ENCODE measurements around the gene ATG10. TPM values are rescaled to one million over a fixed set of nuclear protein-coding genes. Genes with fewer than 3 reads are reported as not detected.

ATG10 gene
- total RNA-seq, 2 donors from 2014 or later: 3.2 to 16.7 TPM

- no peaks in the 10 kb centered on the region for H3K9me3 ChIP-seq
- H3K27ac ChIP-seq: no peak overlapping the region
- TF ChIP-seq POLR2A (IDR thresholded peaks at IDR 0.05) (no peak), CTCF (IDR thresholded peaks at IDR 0.05) (no peak), POLR2AphosphoS5 (IDR thresholded peaks at IDR 0.05) (no peak)
- H3K27me3 ChIP-seq (replicated peaks; ENCODE audit: insufficient read depth): no peaks in the 10 kb centered on the region
- 68% methylated on average over 2 of the region's 2 CpGs for WGBS
- intact Hi-C loops (cut with DNase I): no loop called here
- no peak overlapping the region for H3K4me3 ChIP-seq
- H3K4me1 ChIP-seq (replicated peaks): no peaks in the 10 kb centered on the region
- H3K36me3 ChIP-seq: no peaks in the 10 kb centered on the region
- DNase-seq (ENCODE audit: low spot score): no peak
Observed at GRCh38 chr5:82295959-82296531, 324.2 kb downstream of the ATG10 start.

DNA sequence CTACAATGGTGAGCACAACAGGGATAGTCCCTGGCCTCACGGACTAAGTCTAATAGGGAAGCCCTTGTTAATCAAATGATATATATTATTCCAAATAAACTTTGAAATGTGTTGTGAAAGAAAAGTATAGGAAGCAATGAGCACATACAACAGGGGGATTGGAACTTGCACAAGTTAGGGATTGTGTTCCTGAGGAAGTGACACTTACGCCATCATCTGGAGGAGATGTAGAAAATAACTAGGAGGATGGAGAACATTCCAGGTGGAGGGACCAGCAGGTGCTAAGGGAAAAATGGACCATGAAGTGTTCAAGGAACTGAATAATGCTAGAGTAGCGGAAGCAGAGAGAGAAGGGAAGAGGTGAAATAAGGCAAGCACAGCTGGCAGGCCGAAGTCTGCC is 325.1 kb downstream of the ATG10 start:
- no peak for TF ChIP-seq POLR2AphosphoS5 (IDR thresholded peaks at IDR 0.05)
- TF ChIP-seq CTCF (IDR thresholded peaks at IDR 0.05): no peak
- no peak for TF ChIP-seq POLR2A (IDR thresholded peaks at IDR 0.05)
- Histone ChIP-seq H3K4me3 (no peak overlapping the region), H3K4me1 (replicated peaks) (no peaks in the 10 kb centered on the region), H3K27me3 (replicated peaks; ENCODE audit: insufficient read depth) (no peaks in the 10 kb centered on the region), H3K9me3 (no peaks in the 10 kb centered on the region), H3K36me3 (no peaks in the 10 kb centered on the region), H3K27ac (no peak overlapping the region)
- DNase-seq (ENCODE audit: low spot score): no peak
- 95% methylated on average over 4 of the region's 4 CpGs for WGBS
- intact Hi-C loops (cut with DNase I): no loop called here

- H3K27ac ChIP-seq: no peak overlapping the region
- H3K27me3 ChIP-seq (replicated peaks; ENCODE audit: insufficient read depth): no peaks in the 10 kb centered on the region
- intact Hi-C loops (cut with DNase I): no loop called here
- no peaks in the 10 kb centered on the region for H3K36me3 ChIP-seq
- H3K4me1 ChIP-seq (replicated peaks): no peaks in the 10 kb centered on the region
- no peak overlapping the region for H3K4me3 ChIP-seq
- no peak for DNase-seq (ENCODE audit: low spot score)
- TF ChIP-seq POLR2AphosphoS5 (IDR thresholded peaks at IDR 0.05) (no peak), POLR2A (IDR thresholded peaks at IDR 0.05) (no peak), CTCF (IDR thresholded peaks at IDR 0.05) (no peak)
- 65% methylated on average over 3 of the region's 3 CpGs for WGBS
- no peaks in the 10 kb centered on the region for H3K9me3 ChIP-seq
Observed at GRCh38 chr5:82297711-82298110, 325.9 kb downstream of the ATG10 start.

DNA sequence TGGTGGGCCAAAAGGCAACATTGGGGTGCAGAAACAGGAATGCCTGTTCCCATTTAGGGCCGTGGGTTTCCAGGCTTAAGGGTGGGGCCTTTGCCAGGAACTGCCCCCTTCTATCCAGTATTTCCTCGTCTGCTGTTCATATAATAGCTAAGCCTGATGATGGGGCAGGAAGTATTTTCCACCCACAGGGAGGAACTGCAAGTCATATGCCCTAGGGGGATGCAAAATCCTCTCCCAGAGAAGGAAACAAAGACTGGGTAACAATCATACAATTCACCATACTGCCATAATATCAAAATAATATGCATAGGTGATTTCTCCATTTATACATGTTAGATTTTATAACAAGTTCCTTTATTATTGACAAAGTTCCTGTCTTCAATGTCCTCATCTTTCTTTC is 326.8 kb downstream of the ATG10 start:
- DNase-seq (ENCODE audit: low spot score): no peak
- no peaks in the 10 kb centered on the region for H3K4me1 ChIP-seq (replicated peaks)
- no peaks in the 10 kb centered on the region for H3K36me3 ChIP-seq
- no peaks in the 10 kb centered on the region for H3K27me3 ChIP-seq (replicated peaks; ENCODE audit: insufficient read depth)
- H3K9me3 ChIP-seq: no peaks in the 10 kb centered on the region
- WGBS: 58% methylated on average over 2 of the region's 2 CpGs
- H3K27ac ChIP-seq: no peak overlapping the region
- no peak for TF ChIP-seq CTCF (IDR thresholded peaks at IDR 0.05)
- no peak for TF ChIP-seq POLR2AphosphoS5 (IDR thresholded peaks at IDR 0.05)
- no peak for TF ChIP-seq POLR2A (IDR thresholded peaks at IDR 0.05)
- intact Hi-C loops (cut with DNase I): no loop called here
- no peak overlapping the region for H3K4me3 ChIP-seq

- no peak for DNase-seq (ENCODE audit: low spot score)
- no peak overlapping the region for H3K27ac ChIP-seq
- no peaks in the 10 kb centered on the region for H3K4me1 ChIP-seq (replicated peaks)
- no peaks in the 10 kb centered on the region for H3K9me3 ChIP-seq
- no peaks in the 10 kb centered on the region for H3K27me3 ChIP-seq (replicated peaks; ENCODE audit: insufficient read depth)
- 97% methylated on average over 3 of the region's 3 CpGs for WGBS
- no peak overlapping the region for H3K4me3 ChIP-seq
- H3K36me3 ChIP-seq: no peaks in the 10 kb centered on the region
- TF ChIP-seq POLR2A (IDR thresholded peaks at IDR 0.05) (no peak), CTCF (IDR thresholded peaks at IDR 0.05) (no peak), POLR2AphosphoS5 (IDR thresholded peaks at IDR 0.05) (no peak)
- intact Hi-C loops (cut with DNase I): no loop called here
Observed at GRCh38 chr5:82301190-82301589, 329.4 kb downstream of the ATG10 start.

Data from prostate gland (tissue), 2 donors.